Measurements from ENCODE around the gene MZT1.

GRCh38 chr13:72680353-72680752 lies 47.1 kb downstream of the MZT1 start:
- TF ChIP-seq POLR2AphosphoS5 (IDR thresholded peaks at IDR 0.05), result no peak
- TF ChIP-seq SMC3 (conservative IDR thresholded peaks at IDR 0.05; ENCODE audit: poor library complexity), result no peak
- TF ChIP-seq EZH2 (IDR thresholded peaks at IDR 0.05; ENCODE audit: borderline replicate concordance, insufficient read depth, low read length, poor library complexity, severe bottlenecking), result no peak
- TF ChIP-seq CTCF (IDR thresholded peaks at IDR 0.05; ENCODE audit: poor library complexity, severe bottlenecking), result no peak
- TF ChIP-seq TAF1 (IDR thresholded peaks at IDR 0.05; ENCODE audit: low read depth), result no peak
- TF ChIP-seq EP300 (conservative IDR thresholded peaks at IDR 0.05; ENCODE audit: poor library complexity, severe bottlenecking), result no peak

Data from neural cell (in vitro differentiated cells).